Fibroblast of pulmonary artery (primary cell): ENCODE measurements around the gene MGAT4A.
A peak's percentile ranks its signal among the peaks of the same experiment; 100 is the strongest.

ENCODE experiments used
- DNase-seq: peaks from one replicate; pipeline ENCODE4 v3.0.0-alpha.2; 2010; ENCODE audit warnings: low read depth
- H3K4me3 ChIP-seq: replicated peaks from 2 replicates; pipeline ENCODE4 v1.5.1; 2011; ENCODE audit warnings: low read depth, mild to moderate bottlenecking, control low read depth, low read length, moderate library complexity
- TF ChIP-seq, protein P1 (sequence below): IDR thresholded peaks from 2 replicates; pipeline ENCODE4 v1.5.1; 2011; ENCODE audit warnings: mild to moderate bottlenecking, control low read depth, low read length, inconsistent platforms; ENCODE audit errors: missing control alignments

Gene MGAT4A

DNA sequence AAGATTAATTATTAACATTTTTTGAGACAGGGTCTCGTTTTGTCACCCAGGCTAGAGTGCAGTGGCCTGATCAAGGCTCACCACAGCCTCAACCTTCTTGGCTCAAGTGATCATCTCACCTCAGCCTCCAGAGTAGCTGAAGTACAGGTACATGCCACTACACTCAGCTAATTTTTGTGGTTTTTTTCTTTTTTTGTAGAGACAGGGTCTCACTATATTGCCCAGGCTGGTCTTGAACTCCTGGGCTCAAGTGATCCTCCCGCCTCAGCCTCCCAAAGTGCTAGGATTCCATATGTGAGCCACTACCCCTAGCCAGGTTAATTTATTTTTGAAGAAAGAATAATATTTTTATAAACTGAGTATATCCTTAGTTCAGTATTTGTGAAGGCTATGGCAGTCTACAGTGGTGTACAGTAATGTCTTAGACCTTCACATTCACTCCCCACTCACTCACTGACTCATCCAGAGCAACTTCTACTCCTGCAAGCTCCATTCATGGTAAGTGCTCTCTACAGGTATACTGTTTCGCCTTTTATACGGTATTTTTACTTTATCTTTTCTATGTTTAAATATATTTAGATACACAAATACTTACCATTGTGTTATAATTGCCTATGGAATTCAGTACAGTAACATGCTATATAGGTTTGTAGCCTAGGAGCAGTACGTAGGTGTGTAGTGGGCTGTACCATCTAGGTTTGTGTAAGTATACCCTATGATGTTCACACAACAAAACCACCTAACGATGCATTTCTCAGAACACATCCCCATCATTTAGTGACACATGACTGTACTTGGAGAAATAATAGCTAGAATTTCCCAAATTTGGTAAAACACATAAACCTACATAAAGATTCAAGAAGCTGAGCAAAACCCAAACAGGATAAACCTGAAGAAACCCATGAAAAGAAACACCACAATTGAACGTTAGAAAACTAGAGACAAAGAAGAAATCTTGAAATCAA lies 38.6 kb downstream of the MGAT4A start:
- H3K4me3 ChIP-seq, result no peak overlapping the region
- TF ChIP-seq, protein P1, sequence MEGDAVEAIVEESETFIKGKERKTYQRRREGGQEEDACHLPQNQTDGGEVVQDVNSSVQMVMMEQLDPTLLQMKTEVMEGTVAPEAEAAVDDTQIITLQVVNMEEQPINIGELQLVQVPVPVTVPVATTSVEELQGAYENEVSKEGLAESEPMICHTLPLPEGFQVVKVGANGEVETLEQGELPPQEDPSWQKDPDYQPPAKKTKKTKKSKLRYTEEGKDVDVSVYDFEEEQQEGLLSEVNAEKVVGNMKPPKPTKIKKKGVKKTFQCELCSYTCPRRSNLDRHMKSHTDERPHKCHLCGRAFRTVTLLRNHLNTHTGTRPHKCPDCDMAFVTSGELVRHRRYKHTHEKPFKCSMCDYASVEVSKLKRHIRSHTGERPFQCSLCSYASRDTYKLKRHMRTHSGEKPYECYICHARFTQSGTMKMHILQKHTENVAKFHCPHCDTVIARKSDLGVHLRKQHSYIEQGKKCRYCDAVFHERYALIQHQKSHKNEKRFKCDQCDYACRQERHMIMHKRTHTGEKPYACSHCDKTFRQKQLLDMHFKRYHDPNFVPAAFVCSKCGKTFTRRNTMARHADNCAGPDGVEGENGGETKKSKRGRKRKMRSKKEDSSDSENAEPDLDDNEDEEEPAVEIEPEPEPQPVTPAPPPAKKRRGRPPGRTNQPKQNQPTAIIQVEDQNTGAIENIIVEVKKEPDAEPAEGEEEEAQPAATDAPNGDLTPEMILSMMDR, result no peak
- DNase-seq, result no peak

DNA sequence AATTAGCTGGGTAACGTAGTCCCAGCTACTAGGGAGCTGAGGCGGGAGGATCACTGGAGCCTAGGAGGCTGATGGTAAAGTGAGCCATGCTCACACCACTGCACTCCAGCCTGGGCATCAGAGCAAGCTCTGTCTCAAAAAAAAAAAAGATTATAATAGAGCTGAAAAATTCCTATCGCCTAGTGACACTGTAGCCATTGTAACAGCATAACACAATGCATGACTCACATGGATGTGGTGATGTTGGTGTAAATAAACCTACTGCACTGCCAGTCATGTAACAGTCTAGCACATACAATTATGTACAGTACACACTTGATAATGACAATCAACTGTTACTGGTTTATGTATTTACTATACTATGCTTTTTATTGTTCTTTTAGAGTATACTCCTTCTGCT lies 39.6 kb downstream of the MGAT4A start:
- no peak overlapping the region for H3K4me3 ChIP-seq
- TF ChIP-seq, protein P1, result no peak
- DNase-seq, result peak; percentile 14

DNA sequence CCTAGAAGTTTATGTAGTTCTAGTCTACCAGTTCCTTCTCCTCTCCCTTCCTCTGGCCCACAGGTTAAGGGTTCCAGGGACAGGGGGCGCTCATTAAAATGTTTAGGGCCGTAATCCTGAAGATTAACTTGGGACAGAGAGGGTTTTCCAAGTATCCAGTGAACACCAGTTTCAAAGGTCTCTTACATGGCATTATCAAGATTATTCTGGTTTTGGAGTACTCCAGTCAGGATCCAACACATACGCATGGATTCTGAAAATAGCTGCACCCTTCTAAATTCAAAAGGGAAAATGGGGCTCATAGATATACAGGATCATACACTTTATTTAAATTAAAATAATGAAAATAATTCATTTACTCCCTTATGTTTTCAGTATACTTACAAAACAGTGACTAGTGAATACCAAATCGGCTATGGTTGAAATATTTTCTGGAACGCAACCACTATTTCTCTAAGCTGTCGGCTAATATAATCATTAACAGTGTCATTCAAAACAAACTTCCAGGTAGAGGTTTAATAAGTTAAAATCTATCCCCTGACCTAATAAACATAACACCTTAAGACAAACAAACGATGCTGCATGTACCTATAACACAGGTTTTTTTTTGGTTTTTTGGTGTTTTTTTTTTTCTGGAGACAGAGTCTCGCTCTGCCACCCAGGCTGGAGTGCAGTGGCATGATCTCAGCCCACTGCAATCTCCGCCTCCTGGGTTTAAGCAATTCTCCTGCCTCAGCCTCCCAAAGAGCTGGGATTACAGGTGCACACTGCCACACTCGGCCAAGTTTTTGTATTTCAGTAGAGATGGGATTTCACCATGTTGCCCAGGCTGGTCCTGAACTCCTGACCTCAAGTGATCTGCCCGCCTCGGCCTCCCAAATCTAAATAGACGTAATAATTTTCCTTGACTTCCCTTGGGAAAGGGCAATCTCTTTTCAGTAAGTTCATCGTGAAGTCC lies 44.7 kb downstream of the MGAT4A start:
- TF ChIP-seq, protein P1, result no peak
- H3K4me3 ChIP-seq, result no peak overlapping the region
- no peak for DNase-seq

DNA sequence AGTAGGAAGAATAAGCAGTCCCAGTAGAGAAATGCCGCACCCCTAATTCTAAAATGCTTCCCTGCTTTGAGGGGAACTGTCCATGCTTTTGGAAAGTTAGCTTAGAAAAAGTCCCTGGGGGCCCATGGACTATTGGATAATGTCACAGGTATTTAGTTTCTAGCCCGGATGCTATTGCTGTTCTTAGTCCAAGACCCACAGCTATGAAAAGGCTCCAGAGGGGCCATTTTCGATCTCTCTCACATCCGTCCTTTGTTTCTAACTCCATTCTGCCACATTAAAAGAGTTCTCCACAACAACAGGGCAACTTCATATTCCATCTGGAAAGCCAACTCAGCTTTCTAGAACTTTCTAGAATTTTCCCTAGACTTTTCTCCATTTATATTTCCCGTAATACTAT lies 47.2 kb downstream of the MGAT4A start:
- TF ChIP-seq, protein P1, result no peak

DNA sequence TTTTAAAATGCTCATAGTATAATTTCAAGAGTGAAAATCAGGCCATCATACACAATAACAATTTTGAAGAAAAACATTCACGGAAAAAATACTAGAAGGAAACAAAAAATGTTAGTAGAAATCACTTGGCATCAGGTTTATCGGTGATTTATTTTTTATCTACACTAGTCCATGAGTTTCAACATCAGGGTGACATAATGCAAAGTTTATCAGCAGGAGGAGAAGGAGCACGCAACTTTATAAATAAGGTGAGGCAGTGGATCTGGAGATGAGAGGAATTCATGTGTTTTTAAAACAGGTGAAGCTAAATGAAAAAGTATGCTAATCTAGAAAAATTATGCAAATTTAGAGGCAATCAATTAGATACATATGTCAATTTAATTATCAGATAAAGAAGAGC lies 54.2 kb downstream of the MGAT4A start:
- H3K4me3 ChIP-seq, result no peak overlapping the region
- TF ChIP-seq, protein P1, result no peak
- no peak for DNase-seq

More for the DNA sequence above, 47.2 kb downstream of the MGAT4A start:
- no peak overlapping the region for H3K4me3 ChIP-seq
- DNase-seq, result no peak

DNA sequence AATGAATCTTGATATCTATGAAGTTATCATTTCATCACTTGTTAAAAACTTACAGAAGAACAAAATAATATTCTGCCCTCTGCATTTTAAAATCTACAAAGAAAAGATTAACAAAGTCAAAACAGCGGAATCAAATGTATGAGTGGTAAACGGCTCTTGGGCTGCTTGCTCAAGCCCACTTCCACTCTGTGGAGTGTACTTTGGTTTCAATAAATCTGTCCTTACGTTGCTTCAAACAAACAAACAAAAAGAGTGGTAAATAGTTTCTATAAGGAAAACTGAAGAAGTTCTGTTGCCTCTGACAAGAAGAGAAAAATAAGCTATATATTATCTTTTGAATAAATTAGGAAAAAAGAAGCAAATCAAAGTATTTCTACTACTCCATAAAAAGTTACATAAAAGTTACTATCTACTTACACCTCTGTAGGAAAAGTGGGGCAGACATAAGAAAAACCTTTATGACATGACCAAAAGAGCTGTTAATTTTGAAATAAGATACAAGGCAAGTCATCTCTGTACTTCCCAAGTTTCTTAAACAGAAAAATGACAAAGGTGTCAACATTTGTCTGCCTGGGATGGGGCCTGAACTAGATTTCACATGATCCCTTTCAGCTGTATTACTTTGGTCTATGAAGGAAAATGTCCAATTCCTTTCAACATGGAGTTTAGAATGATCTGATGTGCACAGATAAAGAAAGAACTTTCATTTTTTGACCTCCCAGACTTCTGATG lies 56.5 kb downstream of the MGAT4A start:
- no peak overlapping the region for H3K4me3 ChIP-seq
- TF ChIP-seq, protein P1, result no peak

More for the DNA sequence above, 56.5 kb downstream of the MGAT4A start:
- DNase-seq, result no peak
